ENCODE data around the gene BMP2K. TPM values are rescaled to one million over a fixed set of nuclear protein-coding genes. Genes with fewer than 3 reads are reported as not detected.

BMP2K gene
- total and polyA plus RNA-seq, 2 of the 8 experiments (the other 6 are each of a cell fraction or from before 2014, with no cell fraction given) = 15.6 to 24.1 TPM

- TF ChIP-seq, protein P1, sequence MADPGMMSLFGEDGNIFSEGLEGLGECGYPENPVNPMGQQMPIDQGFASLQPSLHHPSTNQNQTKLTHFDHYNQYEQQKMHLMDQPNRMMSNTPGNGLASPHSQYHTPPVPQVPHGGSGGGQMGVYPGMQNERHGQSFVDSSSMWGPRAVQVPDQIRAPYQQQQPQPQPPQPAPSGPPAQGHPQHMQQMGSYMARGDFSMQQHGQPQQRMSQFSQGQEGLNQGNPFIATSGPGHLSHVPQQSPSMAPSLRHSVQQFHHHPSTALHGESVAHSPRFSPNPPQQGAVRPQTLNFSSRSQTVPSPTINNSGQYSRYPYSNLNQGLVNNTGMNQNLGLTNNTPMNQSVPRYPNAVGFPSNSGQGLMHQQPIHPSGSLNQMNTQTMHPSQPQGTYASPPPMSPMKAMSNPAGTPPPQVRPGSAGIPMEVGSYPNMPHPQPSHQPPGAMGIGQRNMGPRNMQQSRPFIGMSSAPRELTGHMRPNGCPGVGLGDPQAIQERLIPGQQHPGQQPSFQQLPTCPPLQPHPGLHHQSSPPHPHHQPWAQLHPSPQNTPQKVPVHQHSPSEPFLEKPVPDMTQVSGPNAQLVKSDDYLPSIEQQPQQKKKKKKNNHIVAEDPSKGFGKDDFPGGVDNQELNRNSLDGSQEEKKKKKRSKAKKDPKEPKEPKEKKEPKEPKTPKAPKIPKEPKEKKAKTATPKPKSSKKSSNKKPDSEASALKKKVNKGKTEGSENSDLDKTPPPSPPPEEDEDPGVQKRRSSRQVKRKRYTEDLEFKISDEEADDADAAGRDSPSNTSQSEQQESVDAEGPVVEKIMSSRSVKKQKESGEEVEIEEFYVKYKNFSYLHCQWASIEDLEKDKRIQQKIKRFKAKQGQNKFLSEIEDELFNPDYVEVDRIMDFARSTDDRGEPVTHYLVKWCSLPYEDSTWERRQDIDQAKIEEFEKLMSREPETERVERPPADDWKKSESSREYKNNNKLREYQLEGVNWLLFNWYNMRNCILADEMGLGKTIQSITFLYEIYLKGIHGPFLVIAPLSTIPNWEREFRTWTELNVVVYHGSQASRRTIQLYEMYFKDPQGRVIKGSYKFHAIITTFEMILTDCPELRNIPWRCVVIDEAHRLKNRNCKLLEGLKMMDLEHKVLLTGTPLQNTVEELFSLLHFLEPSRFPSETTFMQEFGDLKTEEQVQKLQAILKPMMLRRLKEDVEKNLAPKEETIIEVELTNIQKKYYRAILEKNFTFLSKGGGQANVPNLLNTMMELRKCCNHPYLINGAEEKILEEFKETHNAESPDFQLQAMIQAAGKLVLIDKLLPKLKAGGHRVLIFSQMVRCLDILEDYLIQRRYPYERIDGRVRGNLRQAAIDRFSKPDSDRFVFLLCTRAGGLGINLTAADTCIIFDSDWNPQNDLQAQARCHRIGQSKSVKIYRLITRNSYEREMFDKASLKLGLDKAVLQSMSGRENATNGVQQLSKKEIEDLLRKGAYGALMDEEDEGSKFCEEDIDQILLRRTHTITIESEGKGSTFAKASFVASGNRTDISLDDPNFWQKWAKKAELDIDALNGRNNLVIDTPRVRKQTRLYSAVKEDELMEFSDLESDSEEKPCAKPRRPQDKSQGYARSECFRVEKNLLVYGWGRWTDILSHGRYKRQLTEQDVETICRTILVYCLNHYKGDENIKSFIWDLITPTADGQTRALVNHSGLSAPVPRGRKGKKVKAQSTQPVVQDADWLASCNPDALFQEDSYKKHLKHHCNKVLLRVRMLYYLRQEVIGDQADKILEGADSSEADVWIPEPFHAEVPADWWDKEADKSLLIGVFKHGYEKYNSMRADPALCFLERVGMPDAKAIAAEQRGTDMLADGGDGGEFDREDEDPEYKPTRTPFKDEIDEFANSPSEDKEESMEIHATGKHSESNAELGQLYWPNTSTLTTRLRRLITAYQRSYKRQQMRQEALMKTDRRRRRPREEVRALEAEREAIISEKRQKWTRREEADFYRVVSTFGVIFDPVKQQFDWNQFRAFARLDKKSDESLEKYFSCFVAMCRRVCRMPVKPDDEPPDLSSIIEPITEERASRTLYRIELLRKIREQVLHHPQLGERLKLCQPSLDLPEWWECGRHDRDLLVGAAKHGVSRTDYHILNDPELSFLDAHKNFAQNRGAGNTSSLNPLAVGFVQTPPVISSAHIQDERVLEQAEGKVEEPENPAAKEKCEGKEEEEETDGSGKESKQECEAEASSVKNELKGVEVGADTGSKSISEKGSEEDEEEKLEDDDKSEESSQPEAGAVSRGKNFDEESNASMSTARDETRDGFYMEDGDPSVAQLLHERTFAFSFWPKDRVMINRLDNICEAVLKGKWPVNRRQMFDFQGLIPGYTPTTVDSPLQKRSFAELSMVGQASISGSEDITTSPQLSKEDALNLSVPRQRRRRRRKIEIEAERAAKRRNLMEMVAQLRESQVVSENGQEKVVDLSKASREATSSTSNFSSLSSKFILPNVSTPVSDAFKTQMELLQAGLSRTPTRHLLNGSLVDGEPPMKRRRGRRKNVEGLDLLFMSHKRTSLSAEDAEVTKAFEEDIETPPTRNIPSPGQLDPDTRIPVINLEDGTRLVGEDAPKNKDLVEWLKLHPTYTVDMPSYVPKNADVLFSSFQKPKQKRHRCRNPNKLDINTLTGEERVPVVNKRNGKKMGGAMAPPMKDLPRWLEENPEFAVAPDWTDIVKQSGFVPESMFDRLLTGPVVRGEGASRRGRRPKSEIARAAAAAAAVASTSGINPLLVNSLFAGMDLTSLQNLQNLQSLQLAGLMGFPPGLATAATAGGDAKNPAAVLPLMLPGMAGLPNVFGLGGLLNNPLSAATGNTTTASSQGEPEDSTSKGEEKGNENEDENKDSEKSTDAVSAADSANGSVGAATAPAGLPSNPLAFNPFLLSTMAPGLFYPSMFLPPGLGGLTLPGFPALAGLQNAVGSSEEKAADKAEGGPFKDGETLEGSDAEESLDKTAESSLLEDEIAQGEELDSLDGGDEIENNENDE (IDR thresholded peaks at IDR 0.05; ENCODE audit: insufficient replicate concordance, low read length) = no peak
- no peak for TF ChIP-seq POLR2AphosphoS5 (IDR thresholded peaks at IDR 0.05; ENCODE audit: low read depth, low read length)
- no peak for TF ChIP-seq CREB1 (IDR thresholded peaks at IDR 0.05)
- no peak for TF ChIP-seq KDM4A (IDR thresholded peaks at IDR 0.05; ENCODE audit: low read depth, low read length, severe bottlenecking)
- no peak for TF ChIP-seq RBBP5 (IDR thresholded peaks at IDR 0.05; ENCODE audit: borderline replicate concordance, low read depth, low read length)
- TF ChIP-seq JUN (IDR thresholded peaks at IDR 0.05; ENCODE audit: low read depth, low read length) = no peak
- no peak for TF ChIP-seq BRCA1 (IDR thresholded peaks at IDR 0.05; ENCODE audit: low read depth, low read length)
These were observed 13.6 kb upstream of the BMP2K start (continued) for GRCh38 chr4:78762529-78762928.
